ENCODE measurements around the gene SMIM5. TPM values are rescaled to one million over a fixed set of nuclear protein-coding genes. Genes with fewer than 3 reads are reported as not detected.
A peak's percentile ranks its signal among the peaks of the same experiment; 100 is the strongest.

SMIM5 gene
- total and polyA plus RNA-seq, 2 of the 13 experiments (the other 11 are each of a cell fraction or from before 2014, with no cell fraction given) = not detected

GRCh38 chr17:75632863-75633485 is at the start of gene SMIM5 (continued):
- TF ChIP-seq KIAA2018 (CRISPR knock-in tag; IDR thresholded peaks at IDR 0.05; ENCODE audit: borderline replicate concordance) (no peak), SMAD3 (CRISPR knock-in tag; IDR thresholded peaks at IDR 0.05) (peak; percentile 49; the same call in 1 of the 2 replicates), SALL2 (CRISPR knock-in tag; IDR thresholded peaks at IDR 0.05) (no peak), MAZ (IDR thresholded peaks at IDR 0.05; ENCODE audit: borderline replicate concordance, low read depth, low read length) (no peak), MAZ (CRISPR knock-in tag; IDR thresholded peaks at IDR 0.05; ENCODE audit: low read depth) (no peak), KDM5A (IDR thresholded peaks at IDR 0.05; ENCODE audit: borderline replicate concordance, low read length) (no peak), HOXA7 (CRISPR knock-in tag; IDR thresholded peaks at IDR 0.05) (no peak), KLF16 (CRISPR knock-in tag; IDR thresholded peaks at IDR 0.05) (0 out of 4 replicates have a peak, but pooled peaks of 1 of the 2 experiments have one; percentile 34), NFRKB (IDR thresholded peaks at IDR 0.05) (no peak), ZNF501 (CRISPR knock-in tag; IDR thresholded peaks at IDR 0.05) (peak; percentile 74), ERF (CRISPR knock-in tag; IDR thresholded peaks at IDR 0.05) (peak; percentile 61; the same call in 1 of the 2 replicates), ZNF639 (CRISPR knock-in tag; conservative IDR thresholded peaks at IDR 0.05) (no peak), ZNF564 (CRISPR knock-in tag; IDR thresholded peaks at IDR 0.05) (no peak), STAG1 (CRISPR knock-in tag; IDR thresholded peaks at IDR 0.05) (peak; percentile 79), ZNF543 (CRISPR knock-in tag; IDR thresholded peaks at IDR 0.05) (no peak), ZNF749 (CRISPR knock-in tag; IDR thresholded peaks at IDR 0.05; ENCODE audit: borderline replicate concordance) (no peak), GABPB1 (CRISPR knock-in tag; IDR thresholded peaks at IDR 0.05) (peak; percentile 35; the same call in 1 of the 2 replicates), TSC22D2 (CRISPR knock-in tag; IDR thresholded peaks at IDR 0.05; ENCODE audit: borderline replicate concordance) (0 out of 2 replicates have a peak, but pooled peaks have one; percentile 61), RNF219 (CRISPR knock-in tag; IDR thresholded peaks at IDR 0.05) (no peak)

Data from HepG2 (cell line).